ENCODE measurements around the gene ZNF316. TPM values are rescaled to one million over a fixed set of nuclear protein-coding genes. Genes with fewer than 3 reads are reported as not detected.

Gene ZNF316
- total RNA-seq, 4 donors from 2014 or later, result 15.6 to 39.5 (median 27.3) TPM

DNA sequence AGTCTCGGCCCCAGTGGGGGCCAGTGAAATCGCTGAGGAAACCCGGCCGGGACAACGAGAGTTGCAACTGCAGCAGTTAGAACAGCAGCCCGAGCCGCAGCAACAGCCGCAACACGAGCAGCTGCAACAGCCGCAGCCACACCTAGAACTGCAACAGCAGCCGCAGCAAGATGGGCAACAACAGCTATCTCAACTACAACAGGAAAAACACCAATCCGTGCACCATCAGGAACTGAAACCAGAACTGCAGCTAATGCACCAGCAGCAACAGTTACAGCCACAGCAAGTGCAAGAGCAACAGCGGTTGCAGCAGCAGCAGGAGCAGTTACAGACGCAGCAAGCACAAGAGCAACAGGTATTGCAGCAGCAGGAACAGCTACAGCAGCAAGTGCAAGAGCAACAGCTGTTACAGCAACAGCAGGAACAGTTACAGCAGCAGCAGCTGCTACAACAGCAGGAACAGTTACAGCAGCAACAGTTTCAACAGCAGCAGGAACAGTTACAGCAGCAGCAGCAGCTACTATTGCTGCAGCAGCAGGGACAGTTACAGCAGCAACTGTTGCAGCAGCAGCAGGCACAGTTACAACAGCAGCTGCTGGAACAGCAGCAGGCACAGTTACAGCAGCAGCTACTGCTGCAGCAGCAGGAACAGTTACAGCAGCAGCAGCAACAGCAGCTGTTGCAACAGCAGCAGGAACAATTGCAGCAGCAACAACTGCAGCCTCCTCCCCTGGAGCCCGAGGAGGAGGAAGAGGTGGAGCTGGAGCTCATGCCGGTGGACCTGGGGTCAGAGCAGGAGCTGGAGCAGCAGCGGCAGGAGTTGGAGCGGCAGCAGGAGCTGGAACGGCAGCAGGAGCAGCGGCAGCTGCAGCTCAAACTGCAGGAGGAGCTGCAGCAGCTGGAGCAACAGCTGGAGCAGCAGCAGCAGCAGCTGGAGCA is 15.7 kb upstream of the ZNF316 start:
- Histone ChIP-seq H3K36me3 (no peaks in the 10 kb centered on the region), H3K27me3 (no peaks in the 10 kb centered on the region), H3K4me3 (no peak overlapping the region), H3K9me3 (no peaks in the 10 kb centered on the region), H3K27ac (no peak overlapping the region), H3K4me1 (no peaks in the 10 kb centered on the region)
- intact Hi-C loops (cut with DNase I; ENCODE audit: low total_unique reads), result no loop called here
- DNase-seq, result no peak
- TF ChIP-seq, protein P1, sequence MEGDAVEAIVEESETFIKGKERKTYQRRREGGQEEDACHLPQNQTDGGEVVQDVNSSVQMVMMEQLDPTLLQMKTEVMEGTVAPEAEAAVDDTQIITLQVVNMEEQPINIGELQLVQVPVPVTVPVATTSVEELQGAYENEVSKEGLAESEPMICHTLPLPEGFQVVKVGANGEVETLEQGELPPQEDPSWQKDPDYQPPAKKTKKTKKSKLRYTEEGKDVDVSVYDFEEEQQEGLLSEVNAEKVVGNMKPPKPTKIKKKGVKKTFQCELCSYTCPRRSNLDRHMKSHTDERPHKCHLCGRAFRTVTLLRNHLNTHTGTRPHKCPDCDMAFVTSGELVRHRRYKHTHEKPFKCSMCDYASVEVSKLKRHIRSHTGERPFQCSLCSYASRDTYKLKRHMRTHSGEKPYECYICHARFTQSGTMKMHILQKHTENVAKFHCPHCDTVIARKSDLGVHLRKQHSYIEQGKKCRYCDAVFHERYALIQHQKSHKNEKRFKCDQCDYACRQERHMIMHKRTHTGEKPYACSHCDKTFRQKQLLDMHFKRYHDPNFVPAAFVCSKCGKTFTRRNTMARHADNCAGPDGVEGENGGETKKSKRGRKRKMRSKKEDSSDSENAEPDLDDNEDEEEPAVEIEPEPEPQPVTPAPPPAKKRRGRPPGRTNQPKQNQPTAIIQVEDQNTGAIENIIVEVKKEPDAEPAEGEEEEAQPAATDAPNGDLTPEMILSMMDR (IDR thresholded peaks at IDR 0.05), result no peak
- no peak for TF ChIP-seq POLR2A (IDR thresholded peaks at IDR 0.05)

DNA sequence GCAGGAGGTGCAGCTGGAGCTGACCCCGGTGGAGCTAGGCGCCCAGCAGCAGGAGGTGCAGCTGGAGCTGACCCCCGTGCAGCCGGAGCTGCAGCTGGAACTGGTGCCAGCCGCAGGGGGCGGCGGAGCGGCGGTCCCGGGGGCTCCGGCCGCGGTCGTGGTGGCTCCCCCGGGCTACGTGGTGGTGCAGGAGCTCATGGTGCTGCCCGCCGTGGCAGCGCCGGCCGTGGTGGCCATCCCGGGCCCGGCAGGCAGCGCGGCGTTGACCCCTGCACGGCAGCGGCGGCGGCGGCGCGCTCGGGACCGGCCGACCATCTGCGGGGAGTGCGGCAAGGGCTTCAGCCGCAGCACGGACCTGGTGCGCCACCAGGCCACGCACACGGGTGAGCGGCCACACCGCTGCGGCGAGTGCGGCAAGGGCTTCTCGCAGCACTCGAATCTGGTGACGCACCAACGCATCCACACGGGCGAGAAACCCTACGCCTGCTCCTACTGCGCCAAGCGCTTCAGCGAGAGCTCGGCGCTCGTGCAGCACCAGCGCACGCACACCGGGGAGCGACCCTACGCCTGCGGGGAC is 14.9 kb upstream of the ZNF316 start:
- no peaks in the 10 kb centered on the region for H3K9me3 ChIP-seq
- DNase-seq, result no peak

DNA sequence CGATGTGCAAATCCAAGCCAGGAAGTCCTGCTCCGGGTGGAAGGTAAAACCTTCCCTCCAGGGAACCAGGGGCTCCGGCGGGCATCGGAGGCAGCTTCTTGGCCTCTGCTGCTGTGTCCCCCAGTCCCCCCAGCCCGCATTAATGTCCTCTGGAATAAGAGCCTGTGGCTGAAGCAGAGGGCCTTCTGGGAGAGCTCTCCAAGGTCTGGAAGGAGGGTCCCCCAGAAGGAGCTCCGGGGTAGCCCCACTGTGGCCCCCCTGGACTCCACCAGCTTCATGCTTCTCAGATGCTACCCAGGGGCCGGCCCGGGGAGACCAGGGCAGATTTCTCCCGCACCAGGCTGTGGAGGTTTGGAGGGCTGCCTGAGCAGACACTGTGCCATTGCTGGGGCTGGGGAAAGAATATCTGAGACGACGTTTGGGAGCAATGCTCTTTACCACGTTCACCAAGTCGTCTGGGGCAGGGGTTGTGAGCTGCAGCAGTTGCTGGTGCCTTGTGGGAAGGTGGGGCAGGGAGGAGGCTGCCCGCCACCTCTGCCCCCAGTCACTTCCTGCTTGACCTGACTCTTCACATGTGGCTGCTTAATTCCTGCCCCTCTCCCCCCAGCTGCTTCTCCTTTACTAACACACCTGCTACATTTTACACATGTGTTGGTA is 13.4 kb upstream of the ZNF316 start:
- H3K27me3 ChIP-seq, result no peaks in the 10 kb centered on the region
- H3K9me3 ChIP-seq, result no peaks in the 10 kb centered on the region
- TF ChIP-seq, protein P1 (IDR thresholded peaks at IDR 0.05), result no peak
- no peak for TF ChIP-seq POLR2A (IDR thresholded peaks at IDR 0.05)
- no peaks in the 10 kb centered on the region for H3K36me3 ChIP-seq
- intact Hi-C loops (cut with DNase I; ENCODE audit: low total_unique reads), result no loop called here
- DNase-seq, result no peak
- H3K27ac ChIP-seq, result no peak overlapping the region
- no peak overlapping the region for H3K4me3 ChIP-seq
- no peaks in the 10 kb centered on the region for H3K4me1 ChIP-seq

More for the DNA sequence above, 14.9 kb upstream of the ZNF316 start:
- no peaks in the 10 kb centered on the region for H3K4me1 ChIP-seq
- H3K36me3 ChIP-seq, result no peaks in the 10 kb centered on the region
- H3K4me3 ChIP-seq, result no peak overlapping the region
- no peak for TF ChIP-seq POLR2A (IDR thresholded peaks at IDR 0.05)
- TF ChIP-seq, protein P1 (IDR thresholded peaks at IDR 0.05), result no peak
- intact Hi-C loops (cut with DNase I; ENCODE audit: low total_unique reads), result no loop called here
- H3K27me3 ChIP-seq, result no peaks in the 10 kb centered on the region
- H3K27ac ChIP-seq, result no peak overlapping the region

DNA sequence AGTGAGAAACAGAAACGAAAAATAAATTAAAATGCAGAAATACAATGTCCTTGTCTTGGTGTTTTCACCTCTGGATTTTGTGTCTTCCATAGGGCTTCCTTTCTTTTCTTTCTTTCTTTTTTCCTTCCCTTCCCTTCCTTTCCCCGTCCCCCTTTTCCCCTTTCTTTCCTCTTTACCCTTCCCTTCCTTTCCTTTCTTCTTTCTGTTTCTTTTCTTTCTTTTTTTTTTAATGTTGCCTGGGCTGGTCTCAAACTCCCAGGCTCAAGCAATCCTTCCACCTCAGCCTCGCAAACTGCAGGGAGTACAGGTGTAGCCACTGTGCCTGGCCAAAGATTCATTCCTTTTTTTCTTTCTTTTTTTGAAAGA is 12.9 kb upstream of the ZNF316 start:
- intact Hi-C loops (cut with DNase I; ENCODE audit: low total_unique reads), result no loop called here
- no peak for TF ChIP-seq POLR2A (IDR thresholded peaks at IDR 0.05)
- TF ChIP-seq, protein P1 (IDR thresholded peaks at IDR 0.05), result no peak
- DNase-seq, result no peak
- Histone ChIP-seq H3K4me3 (no peak overlapping the region), H3K9me3 (no peaks in the 10 kb centered on the region), H3K36me3 (no peaks in the 10 kb centered on the region), H3K27ac (no peak overlapping the region), H3K4me1 (no peaks in the 10 kb centered on the region), H3K27me3 (no peaks in the 10 kb centered on the region)

DNA sequence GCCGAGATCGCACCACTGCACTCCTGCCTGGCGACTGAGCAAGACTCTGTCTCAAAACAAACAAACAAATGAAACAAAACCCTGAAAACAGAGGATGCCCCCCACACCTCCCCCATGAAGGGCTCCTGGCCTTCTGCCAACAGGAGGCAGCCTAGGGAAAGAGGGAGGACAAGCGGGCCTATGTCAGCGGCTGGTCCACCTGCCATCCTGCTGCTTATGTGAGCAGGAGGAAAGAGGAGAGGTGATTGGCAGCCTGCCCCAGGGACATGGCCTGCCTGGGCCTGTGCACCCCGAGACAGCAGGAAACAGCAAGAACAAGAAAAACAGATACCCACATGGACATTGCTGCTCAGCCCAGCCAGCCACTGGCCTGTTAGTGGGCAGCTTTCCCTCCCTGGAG is 9.1 kb upstream of the ZNF316 start:
- H3K9me3 ChIP-seq, result no peaks in the 10 kb centered on the region
- no peak for DNase-seq
- TF ChIP-seq, protein P1 (IDR thresholded peaks at IDR 0.05), result no peak
- no peak for TF ChIP-seq POLR2A (IDR thresholded peaks at IDR 0.05)
- H3K4me3 ChIP-seq, result no peak overlapping the region
- H3K27me3 ChIP-seq, result no peaks in the 10 kb centered on the region
- H3K36me3 ChIP-seq, result no peaks in the 10 kb centered on the region
- H3K27ac ChIP-seq, result no peak overlapping the region
- no peaks in the 10 kb centered on the region for H3K4me1 ChIP-seq
- intact Hi-C loops (cut with DNase I; ENCODE audit: low total_unique reads), result no loop called here
